ENCODE data around the gene HYAL3. TPM values are rescaled to one million over a fixed set of nuclear protein-coding genes. Genes with fewer than 3 reads are reported as not detected.
A peak's percentile ranks its signal among the peaks of the same experiment; 100 is the strongest.

HYAL3 gene
- total and polyA plus RNA-seq, 2 of the 8 experiments (the other 6 are each of a cell fraction or from before 2014, with no cell fraction given): 3.2 to 12.2 TPM

DNA sequence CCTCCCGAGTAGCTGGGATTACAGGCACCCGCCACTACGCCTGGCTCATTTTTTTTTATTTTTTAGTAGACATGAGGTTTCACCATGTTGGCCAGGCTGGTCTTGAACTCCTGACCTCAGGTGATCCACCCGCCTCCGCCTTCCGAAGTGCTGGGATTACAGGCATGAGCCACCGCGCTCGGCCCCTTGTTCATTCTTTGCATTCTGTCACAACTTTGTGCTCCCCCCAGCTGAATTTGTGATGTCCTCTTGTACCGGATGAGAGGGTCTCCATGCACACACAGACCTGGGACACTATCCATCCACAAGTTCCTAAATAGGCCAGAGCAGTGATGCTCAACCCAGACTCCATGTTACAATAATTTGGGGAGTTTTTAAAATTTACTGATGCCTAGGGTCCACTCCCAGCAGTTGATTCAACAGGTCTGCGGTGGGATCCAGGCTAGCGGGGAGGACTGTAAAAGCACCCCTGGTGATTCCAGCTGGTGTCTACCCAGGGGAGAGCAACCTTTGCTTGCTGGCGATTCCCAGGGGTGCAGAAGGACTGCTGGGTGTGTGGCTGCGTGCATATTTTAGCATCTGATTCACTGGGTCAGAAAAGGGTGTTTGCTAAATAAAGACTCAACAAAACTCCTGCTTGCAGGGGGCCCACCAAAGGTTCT is 40.4 kb upstream of the HYAL3 start:
- H2BK120ac ChIP-seq (replicated peaks; ENCODE audit: low read depth, low read length): no peak overlapping the region
- no peak overlapping the region for H2AK5ac ChIP-seq (ENCODE audit: low read depth, low read length)
- no peak overlapping the region for H2BK12ac ChIP-seq (ENCODE audit: low read depth, low read length)
- no peak overlapping the region for H2AFZ ChIP-seq (ENCODE audit: low read length)
- peaks cover 3% of the 10 kb centered on the region; the same call in 1 of the 2 replicates for H3K79me1 ChIP-seq (ENCODE audit: low read depth, low read length)
- no peak overlapping the region for H3K18ac ChIP-seq (ENCODE audit: extremely low read depth, low read length)
- 84% methylated on average over 12 of the region's 14 CpGs; no CpG with 5 or more reads in 1 of the 2 experiments for WGBS, 2 experiments (ENCODE audit: extremely low coverage in 1 of 2, insufficient coverage in 1 of 2, insufficient read length in 1 of 2, insufficient replicate concordance in 2 of 2, low coverage in 1 of 2, low lambda C conversion rate in 2 of 2, missing lambda C conversion rate in 1 of 2)
- H2BK15ac ChIP-seq (ENCODE audit: low read length): no peak overlapping the region
- ChIA-PET POLR2A (ENCODE audit: partially characterized antibody) (interaction anchor here (0.6 to 3.3 kb wide), 7 partner anchors 10 to 665 kb away, joined by 3 to 17 read pairs (median 4); partner anchors contain the start of genes CYB561D2, HYAL2, NPRL2 and TUSC2), CTCF (ENCODE audit: partially characterized antibody) (interaction anchor here (0.7 to 7.7 kb wide), 3 partner anchors 8 to 17 kb away, joined by 3 to 60 read pairs (median 21); partner anchors contain the start of gene HYAL2)
- H3K27me3 ChIP-seq (replicated peaks in 1 of 4; ENCODE audit: control insufficient read depth in 3 of 4, extremely low read depth in 1 of 4, insufficient read depth in 3 of 4, low read length in 3 of 4): peaks cover 20 to 57% (median 44%) of the 10 kb centered on the region in 4 experiments
- peaks cover 18% of the 10 kb centered on the region for H3K23me2 ChIP-seq (ENCODE audit: low read depth, low read length)
- H3K27ac ChIP-seq (ENCODE audit: low read depth, low read length): no peak overlapping the region
- peak overlapping the region in 1 of 4 experiments; percentile 63; a peak in 4 of 8 replicates for H3K4me3 ChIP-seq (ENCODE audit: extremely low read depth in 1 of 4, insufficient read depth in 2 of 4, low read depth in 3 of 4, low read length in 4 of 4)
- H3K9ac ChIP-seq (replicated peaks in 1 of 4; ENCODE audit: extremely low read depth in 1 of 4, low read depth in 3 of 4, low read length in 3 of 4): no peak overlapping the region
- peaks cover 0 to 6% of the 10 kb centered on the region in 2 experiments for H4K20me1 ChIP-seq (replicated peaks in 1 of 2; ENCODE audit: control insufficient read depth in 1 of 2, insufficient read depth in 2 of 2, low read length in 2 of 2)
- H3K4me1 ChIP-seq (replicated peaks in 1 of 4; ENCODE audit: control insufficient read depth in 3 of 4, insufficient read depth in 4 of 4, low read length in 3 of 4): peaks cover 0 to 19% (median 14%) of the 10 kb centered on the region in 4 experiments; a peak in 5 of 7 replicates
- H2BK5ac ChIP-seq (ENCODE audit: low read depth, low read length): no peak overlapping the region
- no peak overlapping the region for H2BK20ac ChIP-seq (ENCODE audit: low read length)
- no peak overlapping the region for H3K56ac ChIP-seq (replicated peaks; ENCODE audit: insufficient read length, low read depth, low read length)
- no peak overlapping the region for H3K23ac ChIP-seq (ENCODE audit: insufficient read length)
- H3K14ac ChIP-seq (ENCODE audit: insufficient read length): no peak overlapping the region
- H4K5ac ChIP-seq (ENCODE audit: insufficient read length, low read depth, low read length): no peak overlapping the region
- H4K8ac ChIP-seq (ENCODE audit: extremely low read depth, insufficient read depth, low read length): no peak overlapping the region
- FAIRE-seq: no peak
- no peaks in the 10 kb centered on the region for H3K9me3 ChIP-seq (ENCODE audit: insufficient read depth in 2 of 2, low read depth in 1 of 2, low read length in 1 of 2)
- H3K4ac ChIP-seq (replicated peaks; ENCODE audit: insufficient read length, low read depth, low read length): no peak overlapping the region
- peaks cover 0 to 19% of the 10 kb centered on the region in 2 experiments; a peak in 2 of 4 replicates for H3K79me2 ChIP-seq (ENCODE audit: control insufficient read depth in 1 of 2, insufficient read depth in 2 of 2, low read length in 2 of 2)
- DNase-seq (ENCODE audit: low read depth in 1 of 2, low spot score in 2 of 2): no peak
- H4K91ac ChIP-seq (replicated peaks; ENCODE audit: insufficient read length, low read length): no peak overlapping the region
- H3K4me2 ChIP-seq (ENCODE audit: insufficient read depth in 1 of 2, low read depth in 2 of 2, low read length in 2 of 2): peak overlapping the region; percentile 65 to 87; a peak in 3 of 4 replicates
- no peaks in the 10 kb centered on the region for H3K36me3 ChIP-seq (ENCODE audit: control insufficient read depth in 2 of 4, insufficient read depth in 4 of 4, low read length in 3 of 4)
- TF ChIP-seq CHD1 (IDR thresholded peaks at IDR 0.05; ENCODE audit: low read depth, low read length): no peak
- TF ChIP-seq RFX5 (IDR thresholded peaks at IDR 0.05; ENCODE audit: borderline replicate concordance, low read depth, low read length): no peak
- no peak for TF ChIP-seq CTBP2 (IDR thresholded peaks at IDR 0.05; ENCODE audit: borderline replicate concordance, insufficient read depth, insufficient read length, low read length)
- no peak for TF ChIP-seq JUN (IDR thresholded peaks at IDR 0.05; ENCODE audit: low read depth, low read length)
- TF ChIP-seq POU5F1 (IDR thresholded peaks at IDR 0.05; ENCODE audit: low read depth, low read length): no peak
- TF ChIP-seq SIX5 (IDR thresholded peaks at IDR 0.05; ENCODE audit: low read depth, low read length): no peak
- no peak for TF ChIP-seq ASH2L (IDR thresholded peaks at IDR 0.05; ENCODE audit: low read length)
- TF ChIP-seq KDM5A (IDR thresholded peaks at IDR 0.05; ENCODE audit: low read length): no peak

All from H1 (cell line).